H1 (cell line): Measurements from ENCODE around the gene RPS27. TPM values are rescaled to one million over a fixed set of nuclear protein-coding genes. Genes with fewer than 3 reads are reported as not detected.

ENCODE experiments used
- CEBPB ChIP-seq: IDR thresholded peaks from 2 replicates; pipeline ENCODE4 v1.6.1; 2012; ENCODE audit warnings: low read depth, low read length
- CREB1 ChIP-seq: IDR thresholded peaks from 2 replicates; pipeline ENCODE4 v1.6.1; 2012; ENCODE audit warnings: inconsistent platforms
- HDAC6 ChIP-seq: IDR thresholded peaks from one replicate; pipeline ENCODE4 v1.7.1; 2012; ENCODE audit warnings: low read depth, mild to moderate bottlenecking, inconsistent platforms, low read length, moderate library complexity
- RBBP5 ChIP-seq: IDR thresholded peaks from 2 replicates; pipeline ENCODE4 v1.7.1; 2012; ENCODE audit warnings: low read depth, mild to moderate bottlenecking, inconsistent platforms, low read length, moderate library complexity, borderline replicate concordance
- RFX5 ChIP-seq: IDR thresholded peaks from 2 replicates; pipeline ENCODE4 v1.6.1; 2011; ENCODE audit warnings: low read depth, low read length, improper control_type of control experiment, borderline replicate concordance
- polyA plus RNA-seq, 7 experiments: library from polyadenylated mRNA; depleted of rRNA in 3 of 7; stranded (reverse) in 5 of 7; unstranded in 2 of 7; fragments of >200 nt in 5 of 7; fragments of 200-250 nt in 2 of 7; gene quantifications; 1 replicate in 5 of 7; 2 replicates in 1 of 7; 4 replicates in 1 of 7; pipeline versions ENCODE4 v1.2.1 to v1.2.3, GENCODE V29; 2011 to 2013; ENCODE audit warnings: missing spikeins in 2 of 7, mixed read lengths in 2 of 7
- total RNA-seq: library from RNA; stranded (reverse); fragmentation: NEBNext Ultra II Directional; extraction: Animal tissue kit (Norgen Biotek cat#: 25700); gene quantifications from 2 replicates; pipeline ENCODE4 v1.2.1, GENCODE V29; 2021
- TF ChIP-seq, protein P1 (sequence below): IDR thresholded peaks from 2 replicates; pipeline ENCODE4 v1.6.1; 2012; ENCODE audit warnings: low read length, inconsistent platforms

The RPS27 gene
- total and polyA plus RNA-seq, 2 of the 8 experiments (the other 6 are each of a cell fraction or from before 2014, with no cell fraction given) = 1,810 to 3,155 TPM

DNA sequence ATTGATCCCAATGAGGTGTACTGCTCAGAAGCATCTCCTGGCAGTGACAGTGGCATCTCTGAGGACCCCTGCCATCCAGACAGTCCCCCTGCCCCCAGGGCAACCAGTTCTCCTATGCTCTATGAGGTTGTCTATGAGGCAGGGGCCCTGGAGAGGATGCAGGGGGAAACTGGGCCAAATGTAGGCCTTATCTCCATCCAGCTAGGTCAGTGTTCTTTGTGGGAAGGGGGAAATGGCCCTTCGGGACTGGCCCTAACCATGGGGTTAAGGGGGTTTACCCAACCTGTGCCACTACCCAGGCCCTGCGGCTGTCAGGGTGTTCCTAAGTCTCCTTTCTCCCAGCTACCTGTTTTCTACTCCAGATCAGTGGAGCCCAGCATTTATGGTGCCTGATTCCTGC is 21.6 kb upstream of the RPS27 start (continued):
- TF ChIP-seq RBBP5 (no peak), CEBPB (no peak), RFX5 (no peak), CREB1 (no peak), HDAC6 (no peak)
- TF ChIP-seq, protein P1, sequence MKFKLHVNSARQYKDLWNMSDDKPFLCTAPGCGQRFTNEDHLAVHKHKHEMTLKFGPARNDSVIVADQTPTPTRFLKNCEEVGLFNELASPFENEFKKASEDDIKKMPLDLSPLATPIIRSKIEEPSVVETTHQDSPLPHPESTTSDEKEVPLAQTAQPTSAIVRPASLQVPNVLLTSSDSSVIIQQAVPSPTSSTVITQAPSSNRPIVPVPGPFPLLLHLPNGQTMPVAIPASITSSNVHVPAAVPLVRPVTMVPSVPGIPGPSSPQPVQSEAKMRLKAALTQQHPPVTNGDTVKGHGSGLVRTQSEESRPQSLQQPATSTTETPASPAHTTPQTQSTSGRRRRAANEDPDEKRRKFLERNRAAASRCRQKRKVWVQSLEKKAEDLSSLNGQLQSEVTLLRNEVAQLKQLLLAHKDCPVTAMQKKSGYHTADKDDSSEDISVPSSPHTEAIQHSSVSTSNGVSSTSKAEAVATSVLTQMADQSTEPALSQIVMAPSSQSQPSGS = no peak
